NCI-H2107 (cell line): ENCODE measurements around the gene KIAA1671.
"Not testable (repeated sequence)": the region's sequence is repeated elsewhere in the genome, so short reads cannot be mapped to it uniquely, and the experiment has no call there.

Experiments
- DNase-seq: peaks from one replicate; lab custom pipeline; 2025; lab: John Stamatoyannopoulos, UW

Gene KIAA1671

GRCh38 chr22:25174888-25175411 is 222.4 kb downstream of the KIAA1671 start:
- DNase-seq = no peak

GRCh38 chr22:25176175-25176574 is 223.7 kb downstream of the KIAA1671 start:
- no peak for DNase-seq

GRCh38 chr22:25176799-25177198 is 224.3 kb downstream of the KIAA1671 start:
- DNase-seq = no peak

- no peak for DNase-seq
These were observed 224.7 kb downstream of the KIAA1671 start for GRCh38 chr22:25177226-25177625.

GRCh38 chr22:25177895-25178294 is 225.4 kb downstream of the KIAA1671 start:
- no peak for DNase-seq

GRCh38 chr22:25178348-25178747 is 225.8 kb downstream of the KIAA1671 start:
- DNase-seq = not testable (repeated sequence)

- DNase-seq = not testable (repeated sequence)
These were observed 226.5 kb downstream of the KIAA1671 start for GRCh38 chr22:25178869-25179631.

GRCh38 chr22:25182131-25183110 is 229.9 kb downstream of the KIAA1671 start:
- DNase-seq = no peak

- DNase-seq = no peak
These were observed 231.6 kb downstream of the KIAA1671 start for GRCh38 chr22:25183949-25184619.

- no peak for DNase-seq
These were observed 233.6 kb downstream of the KIAA1671 start for GRCh38 chr22:25186140-25186539.

- DNase-seq = no peak
These were observed 235.0 kb downstream of the KIAA1671 start for GRCh38 chr22:25187469-25187868.

GRCh38 chr22:25192406-25192805 is 239.9 kb downstream of the KIAA1671 start:
- no peak for DNase-seq

- no peak for DNase-seq
These were observed 240.6 kb downstream of the KIAA1671 start for GRCh38 chr22:25193130-25193529.

- DNase-seq = no peak
These were observed 241.0 kb downstream of the KIAA1671 start for GRCh38 chr22:25193548-25193947.

GRCh38 chr22:25196326-25196725 is 243.8 kb downstream of the KIAA1671 start:
- no peak for DNase-seq

- no peak for DNase-seq
These were observed 244.8 kb downstream of the KIAA1671 start for GRCh38 chr22:25197340-25197739.

- DNase-seq = no peak
These were observed 247.4 kb downstream of the KIAA1671 start, which contains the start of gene CRYBB3 for GRCh38 chr22:25199731-25200520. Gene CRYBB3 (plus strand): TSS chr22:25199858. CDS start chr22:25201397, 1,539 bp downstream.

GRCh38 chr22:25200967-25201366 is 248.5 kb downstream of the KIAA1671 start:
- DNase-seq = no peak

GRCh38 chr22:25201557-25202273 is 249.2 kb downstream of the KIAA1671 start:
- DNase-seq = no peak

GRCh38 chr22:25202290-25202921 is 249.9 kb downstream of the KIAA1671 start:
- DNase-seq = no peak
